Liver (tissue), 9 donors: ENCODE measurements around the gene CDH16. TPM values are rescaled to one million over a fixed set of nuclear protein-coding genes. Genes with fewer than 3 reads are reported as not detected.
A peak's percentile ranks its signal among the peaks of the same experiment; 100 is the strongest.
"Not testable (repeated sequence)": the region's sequence is repeated elsewhere in the genome, so short reads cannot be mapped to it uniquely, and the experiment has no call there.

Source experiments
- DNase-seq: peaks from one replicate; pipeline ENCODE4 v3.0.0-alpha.2; 2017; ENCODE audit warnings: low spot score
- H3K27ac ChIP-seq, 2 donors: one replicate each; pipeline ENCODE4 v1.7.0; 2013; ENCODE audit warnings: inconsistent platforms in 2 of 2, low read length in 2 of 2, control low read depth in 1 of 2, low read depth in 1 of 2, mild to moderate bottlenecking in 1 of 2
- H3K27me3 ChIP-seq, 4 donors: one replicate each; pipeline versions ENCODE4 v1.6.1 to v1.7.0; 2013; ENCODE audit warnings: low read length in 3 of 4, inconsistent platforms in 1 of 4, mild to moderate bottlenecking in 1 of 4, moderate library complexity in 1 of 4; ENCODE audit not compliant: control insufficient read depth in 4 of 4, insufficient read depth in 4 of 4
- H3K36me3 ChIP-seq, 4 donors: one replicate each; pipeline versions ENCODE4 v1.6.1 to v1.7.0; 2013; ENCODE audit warnings: low read length in 3 of 4, mild to moderate bottlenecking in 3 of 4, low read depth in 1 of 4, moderate library complexity in 1 of 4; ENCODE audit not compliant: control insufficient read depth in 4 of 4, insufficient read depth in 3 of 4
- H3K4me1 ChIP-seq, 4 donors: one replicate each; pipeline versions ENCODE4 v1.6.1 to v1.7.0; 2013; ENCODE audit warnings: low read length in 3 of 4, mild to moderate bottlenecking in 3 of 4, moderate library complexity in 1 of 4; ENCODE audit not compliant: control insufficient read depth in 4 of 4, insufficient read depth in 4 of 4
- H3K4me3 ChIP-seq, 3 donors: one replicate each; pipeline versions ENCODE4 v1.6.1 to v1.7.0; 2013; ENCODE audit warnings: low read length in 3 of 3, control low read depth in 1 of 3, low read depth in 1 of 3, mild to moderate bottlenecking in 1 of 3
- H3K9ac ChIP-seq, 2 donors: one replicate each; pipeline ENCODE4 v1.7.0; 2013; ENCODE audit warnings: low read length in 2 of 2, mild to moderate bottlenecking in 2 of 2, moderate library complexity in 2 of 2, control low read depth in 1 of 2, low read depth in 1 of 2
- H3K9me3 ChIP-seq, 4 donors: one replicate each; pipeline versions ENCODE4 v1.6.1 to v1.7.0; 2013; ENCODE audit warnings: low read length in 3 of 4; ENCODE audit not compliant: control insufficient read depth in 4 of 4
- EGR1 ChIP-seq, 2 donors: IDR thresholded peaks; 2 replicates each; pipeline ENCODE4 v1.6.1; 2016 to 2018; ENCODE audit warnings: antibody characterized with exemption in 2 of 2, low read depth in 2 of 2
- HNF4A ChIP-seq, 2 donors: conservative IDR thresholded peaks; 2 replicates each; pipeline ENCODE4 v1.6.1; 2016; ENCODE audit warnings: antibody characterized with exemption in 2 of 2, mild to moderate bottlenecking in 2 of 2
- HNF4G ChIP-seq: IDR thresholded peaks from 2 replicates; pipeline ENCODE4 v1.6.1; 2016; ENCODE audit warnings: antibody characterized with exemption
- JUND ChIP-seq, 2 donors: IDR thresholded peaks; 2 replicates each; pipeline ENCODE4 v1.6.1; 2016; ENCODE audit warnings: antibody characterized with exemption in 2 of 2
- RAD21 ChIP-seq, 2 donors: IDR thresholded peaks; 2 replicates each; pipeline ENCODE4 v1.6.1; 2016; ENCODE audit warnings: antibody characterized with exemption in 2 of 2, mild to moderate bottlenecking in 2 of 2
- RXRA ChIP-seq, 2 donors: IDR thresholded peaks; 2 replicates each; pipeline ENCODE4 v1.6.1; 2017 to 2018; ENCODE audit warnings: antibody characterized with exemption in 2 of 2, mild to moderate bottlenecking in 1 of 2
- SP1 ChIP-seq: IDR thresholded peaks from 2 replicates; pipeline ENCODE4 v1.6.1; 2018; ENCODE audit warnings: antibody characterized with exemption, mild to moderate bottlenecking
- TAF1 ChIP-seq: conservative IDR thresholded peaks from 2 replicates; pipeline ENCODE4 v1.6.1; 2016; ENCODE audit warnings: antibody characterized with exemption, mild to moderate bottlenecking
- WGBS: extraction: QIAGEN DNeasy Blood & Tissue Kit; methylation state at CpG from one replicate; pipeline ENCODE4 v1.1.7; 2013; 5-methylcytosine and 5-hydroxymethylcytosine counted together
- polyA plus RNA-seq, 2 donors: library from polyadenylated mRNA; stranded (reverse) in 1 of 2; unstranded in 1 of 2; fragments of 200-250 nt in 1 of 2; fragments of >200 nt in 1 of 2; fragmentation: Nextera tagmentation in 1 of 2; extraction: Ambion mirVana in 1 of 2; gene quantifications; one replicate each; pipeline versions ENCODE4 v1.2.1 to v1.2.3, GENCODE V29; 2013 to 2015
- total RNA-seq, 2 donors: library from RNA; depleted of rRNA; stranded (reverse); fragments of >200 nt; gene quantifications; one replicate each; pipeline ENCODE4 v1.2.3, GENCODE V29; 2014
- TF ChIP-seq, protein P1 (sequence below): IDR thresholded peaks from 2 replicates; pipeline ENCODE4 v1.6.1; 2016; ENCODE audit warnings: antibody characterized with exemption
- TF ChIP-seq, protein P2 (sequence below): fragments of 150-350 bp; IDR thresholded peaks from 2 replicates; pipeline ENCODE4 v1.5.1; 2017; ENCODE audit warnings: improper control_type of control experiment, low read depth, low read length; ENCODE audit not compliant: missing input control
- TF ChIP-seq, protein P3 (sequence below): IDR thresholded peaks from 2 replicates; pipeline ENCODE4 v1.6.1; 2016; ENCODE audit warnings: antibody characterized with exemption
- TF ChIP-seq, protein P4 (sequence below): IDR thresholded peaks from 2 replicates; pipeline ENCODE4 v1.6.1; 2016; ENCODE audit warnings: antibody characterized with exemption, mild to moderate bottlenecking
- donor health status: healthy.
- donor health status: healthy.
- donor health status: healthy.
- donor health status: healthy.
- donor health status: healthy.

CDH16 gene
- total and polyA plus RNA-seq, 4 donors = 0.56 TPM; not detected in 3

DNA sequence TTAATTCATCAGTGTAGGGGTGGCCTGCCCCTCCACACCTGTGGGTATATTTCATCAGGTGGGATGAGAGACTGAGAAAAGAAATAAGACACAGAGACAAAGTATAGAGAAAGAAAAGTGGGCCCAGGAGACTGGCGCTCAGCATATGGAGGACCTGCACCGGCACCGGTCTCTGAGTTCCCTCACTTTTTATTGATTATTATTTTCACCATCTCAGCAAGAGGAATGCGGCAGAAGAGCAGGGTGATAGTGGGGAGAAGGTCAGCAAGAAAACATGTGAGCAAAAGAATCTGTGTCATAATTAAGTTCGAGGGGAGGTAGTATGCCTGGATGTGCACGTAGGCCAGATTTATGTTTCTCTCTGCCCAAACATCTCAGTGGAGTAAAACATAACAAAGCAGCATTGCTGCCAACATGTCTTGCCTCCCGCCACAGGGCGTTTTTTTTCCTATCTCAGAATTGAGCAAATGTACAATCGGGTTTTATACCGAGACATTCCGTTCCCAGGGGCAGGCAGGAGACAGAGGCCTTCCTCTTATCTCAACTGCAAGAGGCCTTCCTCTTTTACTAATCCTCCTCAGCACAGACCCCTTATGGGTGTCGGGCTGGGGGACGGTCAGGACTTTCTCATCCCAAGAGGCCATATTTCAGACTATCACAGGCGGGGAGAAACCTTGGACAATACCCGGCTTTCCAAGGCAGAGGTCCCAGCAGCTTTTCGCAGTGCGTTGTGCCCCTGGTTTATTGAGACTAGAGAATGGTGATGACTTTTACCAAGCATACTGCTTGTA, 36.9 kb upstream of the CDH16 start:
- TF ChIP-seq TAF1 = peak; percentile 18

DNA sequence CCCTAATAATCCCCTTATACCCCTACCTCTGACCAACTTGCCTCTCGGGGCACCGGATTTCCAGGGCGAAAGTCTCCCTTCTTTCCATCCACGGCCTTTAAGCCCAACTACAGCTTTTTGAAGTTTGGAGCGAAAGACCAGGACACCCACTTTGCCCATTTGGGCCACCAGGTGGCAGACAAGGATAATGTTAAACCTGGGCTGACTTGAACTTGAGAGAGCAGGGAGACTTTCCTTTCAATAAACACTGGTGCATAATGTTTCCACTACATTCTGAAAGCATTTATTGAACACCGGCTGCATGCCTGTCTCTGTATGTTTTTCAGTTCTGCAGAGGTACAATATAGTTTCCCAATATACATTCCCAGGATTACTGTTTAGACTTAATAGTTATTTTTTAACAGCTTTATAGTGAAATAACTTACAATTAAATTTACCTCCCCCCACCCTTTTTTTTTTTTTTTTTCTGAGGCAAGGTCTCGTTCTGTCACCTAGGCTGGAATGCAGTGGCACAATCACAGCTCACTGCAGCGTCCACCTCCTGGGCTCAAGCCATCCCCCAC, 35.5 kb upstream of the CDH16 start:
- H3K27me3 ChIP-seq = no peaks in the 10 kb centered on the region
- H3K4me1 ChIP-seq = peaks cover 3 to 29% (median 25%) of the 10 kb centered on the region in 4 donors
- no peak overlapping the region for H3K27ac ChIP-seq
- 14% methylated on average over 8 of the region's 8 CpGs for WGBS
- no peak overlapping the region for H3K4me3 ChIP-seq
- H3K36me3 ChIP-seq = no peaks in the 10 kb centered on the region
- no peaks in the 10 kb centered on the region for H3K9me3 ChIP-seq
- DNase-seq = peak; percentile 75
- TF ChIP-seq, protein P1, sequence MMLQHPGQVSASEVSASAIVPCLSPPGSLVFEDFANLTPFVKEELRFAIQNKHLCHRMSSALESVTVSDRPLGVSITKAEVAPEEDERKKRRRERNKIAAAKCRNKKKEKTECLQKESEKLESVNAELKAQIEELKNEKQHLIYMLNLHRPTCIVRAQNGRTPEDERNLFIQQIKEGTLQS = no peak
- TF ChIP-seq RXRA (IDR thresholded peaks at IDR 0.05) (peak; percentile 23 to 55), JUND (IDR thresholded peaks at IDR 0.05) (no peak), RAD21 (IDR thresholded peaks at IDR 0.05) (peak; percentile 93 to 95), HNF4G (no peak), HNF4A (conservative IDR thresholded peaks at IDR 0.05) (peak; percentile 11 to 17)
- TF ChIP-seq, protein P2, sequence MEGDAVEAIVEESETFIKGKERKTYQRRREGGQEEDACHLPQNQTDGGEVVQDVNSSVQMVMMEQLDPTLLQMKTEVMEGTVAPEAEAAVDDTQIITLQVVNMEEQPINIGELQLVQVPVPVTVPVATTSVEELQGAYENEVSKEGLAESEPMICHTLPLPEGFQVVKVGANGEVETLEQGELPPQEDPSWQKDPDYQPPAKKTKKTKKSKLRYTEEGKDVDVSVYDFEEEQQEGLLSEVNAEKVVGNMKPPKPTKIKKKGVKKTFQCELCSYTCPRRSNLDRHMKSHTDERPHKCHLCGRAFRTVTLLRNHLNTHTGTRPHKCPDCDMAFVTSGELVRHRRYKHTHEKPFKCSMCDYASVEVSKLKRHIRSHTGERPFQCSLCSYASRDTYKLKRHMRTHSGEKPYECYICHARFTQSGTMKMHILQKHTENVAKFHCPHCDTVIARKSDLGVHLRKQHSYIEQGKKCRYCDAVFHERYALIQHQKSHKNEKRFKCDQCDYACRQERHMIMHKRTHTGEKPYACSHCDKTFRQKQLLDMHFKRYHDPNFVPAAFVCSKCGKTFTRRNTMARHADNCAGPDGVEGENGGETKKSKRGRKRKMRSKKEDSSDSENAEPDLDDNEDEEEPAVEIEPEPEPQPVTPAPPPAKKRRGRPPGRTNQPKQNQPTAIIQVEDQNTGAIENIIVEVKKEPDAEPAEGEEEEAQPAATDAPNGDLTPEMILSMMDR = peak; percentile 89
- peak overlapping the region in 1 of 2 donors; percentile 36 for H3K9ac ChIP-seq

More for the DNA sequence above, 36.9 kb upstream of the CDH16 start:
- Histone ChIP-seq H3K27ac (peak overlapping the region in 1 of 2 donors; percentile 46), H3K4me1 (peaks cover 0 to 20% (median 17%) of the 10 kb centered on the region in 4 donors)
- H3K9me3 ChIP-seq, H3K27me3 ChIP-seq, H3K36me3 ChIP-seq, H3K9ac ChIP-seq, DNase-seq, H3K4me3 ChIP-seq: not testable (repeated sequence)
- 34% methylated on average over 17 of the region's 17 CpGs for WGBS

DNA sequence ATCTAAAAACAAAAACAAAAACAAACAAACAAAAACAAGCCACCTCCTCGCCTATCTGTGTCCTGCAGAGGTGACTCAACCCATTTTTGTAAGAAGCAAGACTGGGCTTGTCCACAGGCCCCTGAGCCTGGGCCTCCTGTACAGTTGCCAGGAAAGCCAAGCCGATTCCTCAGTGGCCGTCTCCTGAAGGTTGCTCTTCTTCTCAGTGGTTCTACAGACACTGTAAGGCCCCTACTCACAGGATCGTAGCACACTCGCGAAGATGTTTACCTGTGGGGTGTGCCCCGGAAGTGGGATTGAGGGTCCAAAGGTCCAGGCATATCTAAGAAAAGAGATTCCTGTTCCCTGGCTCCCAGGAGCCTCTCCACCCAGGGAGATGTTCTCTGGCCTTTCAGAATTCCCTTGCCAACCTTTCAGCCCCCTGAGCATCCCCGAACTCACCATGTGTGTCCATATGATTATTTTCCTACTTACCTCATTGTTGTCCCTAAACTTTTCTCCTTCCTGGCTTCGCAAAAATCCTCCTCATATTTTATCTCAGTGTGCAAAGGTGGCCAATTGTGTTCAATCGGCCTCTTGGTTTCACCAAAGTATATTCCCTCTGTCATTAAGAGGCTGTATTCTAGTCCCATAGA, 34.9 kb upstream of the CDH16 start:
- peak overlapping the region in 1 of 2 donors; percentile 36 for H3K9ac ChIP-seq

More for the DNA sequence above, 34.9 kb upstream of the CDH16 start:
- peaks cover 7 to 35% (median 30%) of the 10 kb centered on the region in 4 donors for H3K4me1 ChIP-seq
- no peak overlapping the region for H3K27ac ChIP-seq
- no peaks in the 10 kb centered on the region for H3K36me3 ChIP-seq
- TF ChIP-seq, protein P2 = no peak
- TF ChIP-seq HNF4A (conservative IDR thresholded peaks at IDR 0.05) (no peak), EGR1 (IDR thresholded peaks at IDR 0.05; ENCODE audit: low read depth in 2 of 2) (no peak), SP1 (no peak)
- TF ChIP-seq, protein P3, sequence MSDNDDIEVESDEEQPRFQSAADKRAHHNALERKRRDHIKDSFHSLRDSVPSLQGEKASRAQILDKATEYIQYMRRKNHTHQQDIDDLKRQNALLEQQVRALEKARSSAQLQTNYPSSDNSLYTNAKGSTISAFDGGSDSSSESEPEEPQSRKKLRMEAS = no peak
- TF ChIP-seq, protein P1 = no peak
- TF ChIP-seq, protein P4, sequence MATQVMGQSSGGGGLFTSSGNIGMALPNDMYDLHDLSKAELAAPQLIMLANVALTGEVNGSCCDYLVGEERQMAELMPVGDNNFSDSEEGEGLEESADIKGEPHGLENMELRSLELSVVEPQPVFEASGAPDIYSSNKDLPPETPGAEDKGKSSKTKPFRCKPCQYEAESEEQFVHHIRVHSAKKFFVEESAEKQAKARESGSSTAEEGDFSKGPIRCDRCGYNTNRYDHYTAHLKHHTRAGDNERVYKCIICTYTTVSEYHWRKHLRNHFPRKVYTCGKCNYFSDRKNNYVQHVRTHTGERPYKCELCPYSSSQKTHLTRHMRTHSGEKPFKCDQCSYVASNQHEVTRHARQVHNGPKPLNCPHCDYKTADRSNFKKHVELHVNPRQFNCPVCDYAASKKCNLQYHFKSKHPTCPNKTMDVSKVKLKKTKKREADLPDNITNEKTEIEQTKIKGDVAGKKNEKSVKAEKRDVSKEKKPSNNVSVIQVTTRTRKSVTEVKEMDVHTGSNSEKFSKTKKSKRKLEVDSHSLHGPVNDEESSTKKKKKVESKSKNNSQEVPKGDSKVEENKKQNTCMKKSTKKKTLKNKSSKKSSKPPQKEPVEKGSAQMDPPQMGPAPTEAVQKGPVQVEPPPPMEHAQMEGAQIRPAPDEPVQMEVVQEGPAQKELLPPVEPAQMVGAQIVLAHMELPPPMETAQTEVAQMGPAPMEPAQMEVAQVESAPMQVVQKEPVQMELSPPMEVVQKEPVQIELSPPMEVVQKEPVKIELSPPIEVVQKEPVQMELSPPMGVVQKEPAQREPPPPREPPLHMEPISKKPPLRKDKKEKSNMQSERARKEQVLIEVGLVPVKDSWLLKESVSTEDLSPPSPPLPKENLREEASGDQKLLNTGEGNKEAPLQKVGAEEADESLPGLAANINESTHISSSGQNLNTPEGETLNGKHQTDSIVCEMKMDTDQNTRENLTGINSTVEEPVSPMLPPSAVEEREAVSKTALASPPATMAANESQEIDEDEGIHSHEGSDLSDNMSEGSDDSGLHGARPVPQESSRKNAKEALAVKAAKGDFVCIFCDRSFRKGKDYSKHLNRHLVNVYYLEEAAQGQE = no peak
- H3K9me3 ChIP-seq = no peaks in the 10 kb centered on the region
- no peaks in the 10 kb centered on the region for H3K27me3 ChIP-seq
- no peak overlapping the region for H3K4me3 ChIP-seq
- no peak for DNase-seq
- WGBS = 70% methylated on average over 10 of the region's 10 CpGs
